22Rv1 (cell line): ENCODE data around the gene PRKCE.

Experiments used
- H3K27ac ChIP-seq: fragments of 450-650 bp; 2 replicates; pipeline ENCODE4 v1.5.1; 2017
- CTCF ChIP-seq: fragments of 450-650 bp; IDR thresholded peaks from 2 replicates; pipeline ENCODE4 v1.5.1; 2017; ENCODE audit warnings: mild to moderate bottlenecking
- ZFX ChIP-seq: fragments of 450-650 bp; IDR thresholded peaks from 2 replicates; pipeline ENCODE4 v1.6.1; 2017; ENCODE audit warnings: antibody characterized with exemption, borderline replicate concordance

Gene PRKCE

GRCh38 chr2:45611020-45611859, 40.2 kb upstream of the PRKCE start, which contains the start of gene SRBD1:
Gene SRBD1, minus strand, starts transcription at chr2:45611267. Its CDS starts 5,826 bp downstream, at chr2:45605441.
- TF ChIP-seq ZFX, result no peak
- TF ChIP-seq CTCF, result no peak
- H3K27ac ChIP-seq, result peak within 1 kb of the TSS; percentile 80

- no peak for TF ChIP-seq CTCF
- no peak for TF ChIP-seq ZFX
- no peak overlapping the region for H3K27ac ChIP-seq
Measured at GRCh38 chr2:45612285-45612684, 39.2 kb upstream of the PRKCE start.

- TF ChIP-seq ZFX (no peak), CTCF (no peak)
- H3K27ac ChIP-seq, result no peak overlapping the region
Measured at GRCh38 chr2:45612731-45613130, 38.7 kb upstream of the PRKCE start.

- H3K27ac ChIP-seq, result no peak overlapping the region
- no peak for TF ChIP-seq CTCF
- no peak for TF ChIP-seq ZFX
Measured at GRCh38 chr2:45614330-45614729, 37.1 kb upstream of the PRKCE start.

- H3K27ac ChIP-seq, result no peak overlapping the region
- TF ChIP-seq CTCF (no peak), ZFX (no peak)
Measured at GRCh38 chr2:45614871-45615415, 36.5 kb upstream of the PRKCE start.

- TF ChIP-seq CTCF, result no peak
- TF ChIP-seq ZFX, result no peak
- no peak overlapping the region for H3K27ac ChIP-seq
Measured at GRCh38 chr2:45616658-45617411, 34.6 kb upstream of the PRKCE start.
